A549 (cell line): ENCODE data around the gene RAB4B.

Experiments used
- CBX8 ChIP-seq: fragments of 200-600 bp; sonication (generic); IDR thresholded peaks from 2 replicates; pipeline ENCODE4 v1.6.1; 2016
- CEBPB ChIP-seq, 2 experiments: fragments of >200 bp in 1 of 2; sonication (Bioruptor Twin) in 1 of 2; formaldehyde crosslinking in 1 of 2; IDR thresholded peaks; 2 replicates each; pipeline ENCODE4 v1.6.1; 2012 to 2016
- CTCF ChIP-seq: fragments of >200 bp; sonication (Bioruptor Twin); formaldehyde crosslinking; IDR thresholded peaks from 3 replicates; pipeline ENCODE4 v1.5.1; 2016
- E2F6 ChIP-seq: IDR thresholded peaks from 2 replicates; pipeline ENCODE4 v1.6.1; 2012; ENCODE audit warnings: low read depth, borderline replicate concordance
- JUN ChIP-seq, 2 experiments: fragments of >200 bp; sonication (Bioruptor Twin); formaldehyde crosslinking; IDR thresholded peaks; 2 replicates in 1 of 2; 3 replicates in 1 of 2; pipeline ENCODE4 v1.6.1; 2016 to 2017
- MYC ChIP-seq: IDR thresholded peaks from 2 replicates; pipeline ENCODE4 v1.6.1; 2012; ENCODE audit warnings: mild to moderate bottlenecking, inconsistent platforms, low read length, improper control_type of control experiment, borderline replicate concordance
- POLR2A ChIP-seq: IDR thresholded peaks from 2 replicates; pipeline ENCODE4 v1.6.1; 2012; ENCODE audit warnings: mild to moderate bottlenecking, low read length
- TF ChIP-seq, protein P1 (sequence below): fragments of 200-600 bp; sonication (generic); IDR thresholded peaks from 2 replicates; pipeline ENCODE4 v1.6.1; 2016; ENCODE audit warnings: antibody characterized with exemption, mild to moderate bottlenecking, moderate library complexity

DNA sequence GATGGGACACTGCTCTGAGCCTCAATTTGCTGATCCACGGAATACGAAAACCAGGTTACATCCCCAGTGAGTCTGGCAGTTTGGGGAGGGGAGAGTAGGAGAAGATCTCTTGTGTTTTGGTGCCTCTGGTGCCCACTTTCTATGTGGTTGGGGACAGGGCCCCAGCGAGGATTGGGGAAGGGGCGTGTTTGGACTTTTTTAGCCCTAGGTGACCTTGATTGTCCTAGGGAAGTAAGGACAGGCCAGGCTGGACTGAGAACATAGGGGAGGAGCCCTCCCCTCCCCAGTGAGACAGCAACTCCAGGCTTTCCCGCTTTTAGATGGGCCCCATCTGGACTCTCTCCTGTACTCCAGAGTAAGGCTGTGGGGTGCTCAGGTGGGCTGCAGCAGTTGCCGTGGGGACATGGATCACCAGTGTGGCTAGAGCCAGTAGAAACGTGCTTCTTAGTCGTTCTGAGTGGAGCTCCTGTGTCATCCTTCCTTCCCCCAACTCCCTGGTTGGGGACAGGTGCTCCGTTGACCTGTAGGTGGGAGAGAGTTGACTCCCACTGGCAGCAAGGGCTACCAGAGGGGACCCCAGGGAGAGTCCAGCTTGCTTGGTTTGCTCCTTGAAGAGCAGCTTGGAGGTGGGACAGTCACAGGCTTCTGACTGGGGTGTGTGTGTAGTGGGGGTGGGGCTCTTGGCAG lies 25.3 kb downstream of the RAB4B start:
- no peak for TF ChIP-seq CTCF
- no peak for TF ChIP-seq POLR2A
- no peak for TF ChIP-seq MYC
- TF ChIP-seq CBX8 = no peak
- no peak; a peak in 1 of 5 replicates for TF ChIP-seq JUN (IDR thresholded peaks at IDR 0.05)
- TF ChIP-seq, protein P1, sequence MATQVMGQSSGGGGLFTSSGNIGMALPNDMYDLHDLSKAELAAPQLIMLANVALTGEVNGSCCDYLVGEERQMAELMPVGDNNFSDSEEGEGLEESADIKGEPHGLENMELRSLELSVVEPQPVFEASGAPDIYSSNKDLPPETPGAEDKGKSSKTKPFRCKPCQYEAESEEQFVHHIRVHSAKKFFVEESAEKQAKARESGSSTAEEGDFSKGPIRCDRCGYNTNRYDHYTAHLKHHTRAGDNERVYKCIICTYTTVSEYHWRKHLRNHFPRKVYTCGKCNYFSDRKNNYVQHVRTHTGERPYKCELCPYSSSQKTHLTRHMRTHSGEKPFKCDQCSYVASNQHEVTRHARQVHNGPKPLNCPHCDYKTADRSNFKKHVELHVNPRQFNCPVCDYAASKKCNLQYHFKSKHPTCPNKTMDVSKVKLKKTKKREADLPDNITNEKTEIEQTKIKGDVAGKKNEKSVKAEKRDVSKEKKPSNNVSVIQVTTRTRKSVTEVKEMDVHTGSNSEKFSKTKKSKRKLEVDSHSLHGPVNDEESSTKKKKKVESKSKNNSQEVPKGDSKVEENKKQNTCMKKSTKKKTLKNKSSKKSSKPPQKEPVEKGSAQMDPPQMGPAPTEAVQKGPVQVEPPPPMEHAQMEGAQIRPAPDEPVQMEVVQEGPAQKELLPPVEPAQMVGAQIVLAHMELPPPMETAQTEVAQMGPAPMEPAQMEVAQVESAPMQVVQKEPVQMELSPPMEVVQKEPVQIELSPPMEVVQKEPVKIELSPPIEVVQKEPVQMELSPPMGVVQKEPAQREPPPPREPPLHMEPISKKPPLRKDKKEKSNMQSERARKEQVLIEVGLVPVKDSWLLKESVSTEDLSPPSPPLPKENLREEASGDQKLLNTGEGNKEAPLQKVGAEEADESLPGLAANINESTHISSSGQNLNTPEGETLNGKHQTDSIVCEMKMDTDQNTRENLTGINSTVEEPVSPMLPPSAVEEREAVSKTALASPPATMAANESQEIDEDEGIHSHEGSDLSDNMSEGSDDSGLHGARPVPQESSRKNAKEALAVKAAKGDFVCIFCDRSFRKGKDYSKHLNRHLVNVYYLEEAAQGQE = no peak
- TF ChIP-seq CEBPB (IDR thresholded peaks at IDR 0.05) = no peak
- TF ChIP-seq E2F6 = no peak
